ENCODE results near the gene ZDHHC1. TPM values are rescaled to one million over a fixed set of nuclear protein-coding genes. Genes with fewer than 3 reads are reported as not detected.
A peak's percentile ranks its signal among the peaks of the same experiment; 100 is the strongest.

Gene ZDHHC1
- total RNA-seq, 1 experiment from 2014 or later: 13.5 TPM

GRCh38 chr16:67435758-67436164 is 19.5 kb upstream of the ZDHHC1 start:
- no peak for DNase-seq (ENCODE audit: low read depth)
- in situ Hi-C loops (cut with HindIII; ENCODE audit: low pct_unique_long_range_greater_than_20kb, low sequenced_read_pairs): no loop called here

- in situ Hi-C loops (cut with HindIII; ENCODE audit: low pct_unique_long_range_greater_than_20kb, low sequenced_read_pairs): no loop called here
- no peak for DNase-seq (ENCODE audit: low read depth)
Observed at GRCh38 chr16:67433131-67433719, 16.9 kb upstream of the ZDHHC1 start.

GRCh38 chr16:67432506-67432890 is 16.2 kb upstream of the ZDHHC1 start:
- in situ Hi-C loops (cut with HindIII; ENCODE audit: low pct_unique_long_range_greater_than_20kb, low sequenced_read_pairs): no loop called here
- no peak for DNase-seq (ENCODE audit: low read depth)

GRCh38 chr16:67431775-67432505 is 15.7 kb upstream of the ZDHHC1 start:
- in situ Hi-C loops (cut with HindIII; ENCODE audit: low pct_unique_long_range_greater_than_20kb, low sequenced_read_pairs): no loop called here
- no peak for DNase-seq (ENCODE audit: low read depth)

- peak; percentile 49 for DNase-seq (ENCODE audit: low read depth)
- in situ Hi-C loops (cut with HindIII; ENCODE audit: low pct_unique_long_range_greater_than_20kb, low sequenced_read_pairs): no loop called here
Observed at GRCh38 chr16:67430977-67431774, 14.9 kb upstream of the ZDHHC1 start, which contains the start of gene HSD11B2. Gene HSD11B2 (plus strand): TSS chr16:67431121. CDS start chr16:67431249, 128 bp downstream.

- DNase-seq (ENCODE audit: low read depth): no peak
- in situ Hi-C loops (cut with HindIII; ENCODE audit: low pct_unique_long_range_greater_than_20kb, low sequenced_read_pairs): no loop called here
Observed at GRCh38 chr16:67430504-67430976, 14.3 kb upstream of the ZDHHC1 start.

GRCh38 chr16:67429799-67430503 is 13.7 kb upstream of the ZDHHC1 start:
- no peak for DNase-seq (ENCODE audit: low read depth)
- in situ Hi-C loops (cut with HindIII; ENCODE audit: low pct_unique_long_range_greater_than_20kb, low sequenced_read_pairs): no loop called here

GRCh38 chr16:67429053-67429798 is 12.9 kb upstream of the ZDHHC1 start:
- in situ Hi-C loops (cut with HindIII; ENCODE audit: low pct_unique_long_range_greater_than_20kb, low sequenced_read_pairs): no loop called here
- DNase-seq (ENCODE audit: low read depth): no peak

- in situ Hi-C loops (cut with HindIII; ENCODE audit: low pct_unique_long_range_greater_than_20kb, low sequenced_read_pairs): no loop called here
- DNase-seq (ENCODE audit: low read depth): no peak
Observed at GRCh38 chr16:67428146-67428731, 12.0 kb upstream of the ZDHHC1 start.

- in situ Hi-C loops (cut with HindIII; ENCODE audit: low pct_unique_long_range_greater_than_20kb, low sequenced_read_pairs): no loop called here
- no peak for DNase-seq (ENCODE audit: low read depth)
Observed at GRCh38 chr16:67426950-67427349, 10.7 kb upstream of the ZDHHC1 start.

- DNase-seq (ENCODE audit: low read depth): no peak
- in situ Hi-C loops (cut with HindIII; ENCODE audit: low pct_unique_long_range_greater_than_20kb, low sequenced_read_pairs): no loop called here
Observed at GRCh38 chr16:67426022-67426421, 9.7 kb upstream of the ZDHHC1 start.

- no peak for DNase-seq (ENCODE audit: low read depth)
- in situ Hi-C loops (cut with HindIII; ENCODE audit: low pct_unique_long_range_greater_than_20kb, low sequenced_read_pairs): no loop called here
Observed at GRCh38 chr16:67425580-67425979, 9.3 kb upstream of the ZDHHC1 start.

- in situ Hi-C loops (cut with HindIII; ENCODE audit: low pct_unique_long_range_greater_than_20kb, low sequenced_read_pairs): no loop called here
- DNase-seq (ENCODE audit: low read depth): no peak
Observed at GRCh38 chr16:67425061-67425460, 8.8 kb upstream of the ZDHHC1 start.

- in situ Hi-C loops (cut with HindIII; ENCODE audit: low pct_unique_long_range_greater_than_20kb, low sequenced_read_pairs): no loop called here
Observed at GRCh38 chr16:67424261-67424615, 8.0 kb upstream of the ZDHHC1 start.

GRCh38 chr16:67423611-67424260 is 7.5 kb upstream of the ZDHHC1 start:
- no peak for DNase-seq (ENCODE audit: low read depth)
- in situ Hi-C loops (cut with HindIII; ENCODE audit: low pct_unique_long_range_greater_than_20kb, low sequenced_read_pairs): no loop called here

More at GRCh38 chr16:67424261-67424615, 8.0 kb upstream of the ZDHHC1 start:
- no peak for DNase-seq (ENCODE audit: low read depth)

- no peak for DNase-seq (ENCODE audit: low read depth)
- in situ Hi-C loops (cut with HindIII; ENCODE audit: low pct_unique_long_range_greater_than_20kb, low sequenced_read_pairs): no loop called here
Observed at GRCh38 chr16:67423015-67423414, 6.7 kb upstream of the ZDHHC1 start.

GRCh38 chr16:67421030-67421429 is 4.8 kb upstream of the ZDHHC1 start:
- in situ Hi-C loops (cut with HindIII; ENCODE audit: low pct_unique_long_range_greater_than_20kb, low sequenced_read_pairs): no loop called here
- DNase-seq (ENCODE audit: low read depth): no peak

Measured in Caki2 (cell line).